Measurements from ENCODE around the gene SMIM22. TPM values are rescaled to one million over a fixed set of nuclear protein-coding genes. Genes with fewer than 3 reads are reported as not detected.

The SMIM22 gene
- total RNA-seq, 1 donor from 2014 or later, result not detected

- H3K4me3 Mint-ChIP-seq (ENCODE audit: unreplicated experiment), result no peak overlapping the region
- H3K27me3 Mint-ChIP-seq (ENCODE audit: unreplicated experiment), result peaks cover 3% of the 10 kb centered on the region
- no peaks in the 10 kb centered on the region for H3K4me1 Mint-ChIP-seq (ENCODE audit: unreplicated experiment)
- H3K27ac Mint-ChIP-seq (ENCODE audit: unreplicated experiment), result no peak overlapping the region
- TF ChIP-seq CTCF (IDR thresholded peaks at IDR 0.05; ENCODE audit: unreplicated experiment), result no peak
- H3K36me3 Mint-ChIP-seq (ENCODE audit: low read depth, unreplicated experiment), result no peaks in the 10 kb centered on the region
- DNase-seq (ENCODE audit: low spot score), result no peak
- H3K9me3 Mint-ChIP-seq (ENCODE audit: unreplicated experiment), result no peaks in the 10 kb centered on the region
Measured at GRCh38 chr16:4790261-4790660, 4.9 kb upstream of the SMIM22 start.

DNA sequence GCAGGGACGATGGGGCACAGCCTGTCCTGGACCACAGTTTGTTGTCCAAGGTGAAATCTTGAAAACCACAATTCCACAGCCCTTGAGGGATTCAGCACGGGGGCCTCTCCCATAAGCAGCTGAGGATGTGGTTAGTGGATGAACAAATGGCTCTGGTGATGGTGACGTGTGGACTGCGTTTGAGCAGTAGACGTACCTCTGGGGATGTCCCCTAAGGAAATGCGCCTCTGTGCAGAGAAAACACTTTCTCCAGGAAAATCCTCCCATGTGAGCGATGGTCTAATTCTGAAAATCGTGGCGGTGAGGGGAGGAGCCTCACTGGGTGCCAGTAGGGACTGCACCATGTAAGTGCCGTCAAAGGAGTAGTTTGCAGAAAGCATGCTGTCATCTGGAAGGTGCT lies 4.3 kb upstream of the SMIM22 start:
- H3K9me3 Mint-ChIP-seq (ENCODE audit: unreplicated experiment), result no peaks in the 10 kb centered on the region
- peaks cover 3% of the 10 kb centered on the region for H3K27me3 Mint-ChIP-seq (ENCODE audit: unreplicated experiment)
- no peak for TF ChIP-seq CTCF (IDR thresholded peaks at IDR 0.05; ENCODE audit: unreplicated experiment)
- DNase-seq (ENCODE audit: low spot score), result no peak
- H3K36me3 Mint-ChIP-seq (ENCODE audit: low read depth, unreplicated experiment), result no peaks in the 10 kb centered on the region
- no peaks in the 10 kb centered on the region for H3K4me1 Mint-ChIP-seq (ENCODE audit: unreplicated experiment)
- H3K27ac Mint-ChIP-seq (ENCODE audit: unreplicated experiment), result no peak overlapping the region
- H3K4me3 Mint-ChIP-seq (ENCODE audit: unreplicated experiment), result no peak overlapping the region

DNA sequence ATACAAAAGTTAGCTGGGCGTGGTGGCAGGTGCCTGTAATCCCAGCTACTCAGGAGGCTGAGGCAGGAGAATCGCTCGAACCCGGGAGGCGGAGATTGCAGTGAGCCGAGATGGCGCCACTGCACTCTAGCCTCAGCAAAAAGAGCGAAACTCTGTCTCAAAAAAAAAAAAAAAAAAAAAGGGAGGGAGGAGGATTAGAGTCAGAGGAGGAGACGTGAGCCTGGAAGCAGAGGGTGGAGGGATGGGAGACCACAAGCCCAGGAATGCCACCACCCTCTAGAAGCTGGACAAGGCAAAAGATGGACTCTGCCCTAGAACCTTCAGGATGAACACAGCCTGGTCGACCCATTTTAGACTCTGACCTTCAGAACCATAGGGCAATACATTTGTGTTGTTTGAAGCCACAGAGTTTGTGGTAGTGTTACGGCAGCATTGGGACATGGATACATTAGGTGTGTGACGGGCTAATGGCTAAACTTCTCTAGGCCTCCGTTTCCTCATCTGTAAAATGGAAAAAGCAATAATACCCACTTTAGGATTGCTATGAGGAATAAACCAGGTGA lies 2.1 kb upstream of the SMIM22 start:
- DNase-seq (ENCODE audit: low spot score), result no peak
- peaks cover 3% of the 10 kb centered on the region for H3K36me3 Mint-ChIP-seq (ENCODE audit: low read depth, unreplicated experiment)
- peaks cover 3% of the 10 kb centered on the region for H3K27me3 Mint-ChIP-seq (ENCODE audit: unreplicated experiment)
- H3K4me1 Mint-ChIP-seq (ENCODE audit: unreplicated experiment), result no peaks in the 10 kb centered on the region
- no peaks in the 10 kb centered on the region for H3K9me3 Mint-ChIP-seq (ENCODE audit: unreplicated experiment)
- H3K27ac Mint-ChIP-seq (ENCODE audit: unreplicated experiment), result no peak overlapping the region
- no peak for TF ChIP-seq CTCF (IDR thresholded peaks at IDR 0.05; ENCODE audit: unreplicated experiment)
- no peak overlapping the region for H3K4me3 Mint-ChIP-seq (ENCODE audit: unreplicated experiment)

DNA sequence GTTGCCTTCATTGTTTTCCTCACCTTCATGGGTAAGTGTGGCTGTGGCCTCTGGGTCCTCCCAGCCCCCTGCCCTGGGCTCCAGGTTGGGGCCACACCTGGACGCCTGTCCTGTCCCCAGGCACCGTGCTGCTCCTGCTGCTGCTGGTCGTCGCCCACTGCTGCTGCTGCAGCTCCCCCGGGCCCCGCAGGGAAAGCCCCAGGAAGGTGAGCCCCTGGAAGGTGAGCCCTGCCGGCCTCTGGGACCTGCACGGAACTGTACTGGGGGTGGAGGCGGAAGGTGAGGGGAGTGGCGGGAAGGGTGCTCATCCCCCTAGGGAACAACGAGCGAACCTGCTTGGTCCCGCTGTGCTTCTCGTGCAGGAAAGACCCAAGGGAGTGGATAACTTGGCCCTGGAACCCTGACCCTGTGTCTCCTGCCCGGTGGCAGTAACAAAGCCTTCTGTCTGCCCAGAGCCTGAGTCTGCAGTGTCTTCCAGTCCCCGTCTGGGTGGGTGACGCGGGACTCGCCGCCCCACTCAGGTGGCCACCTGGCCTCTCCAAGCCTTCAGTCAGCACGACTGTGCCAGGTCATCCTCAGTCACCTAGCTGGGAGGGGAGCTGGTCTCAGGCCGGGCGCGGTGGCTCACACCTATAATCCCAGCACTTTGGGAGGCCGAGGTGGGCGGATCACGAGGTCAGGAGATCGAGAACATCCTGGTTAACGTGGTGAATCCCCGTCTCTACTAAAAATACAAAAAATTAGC lies 831 bp downstream of the SMIM22 start:
- no peaks in the 10 kb centered on the region for H3K27me3 Mint-ChIP-seq (ENCODE audit: unreplicated experiment)
- H3K4me3 Mint-ChIP-seq (ENCODE audit: unreplicated experiment), result no peak overlapping the region
- H3K36me3 Mint-ChIP-seq (ENCODE audit: low read depth, unreplicated experiment), result peaks cover 13% of the 10 kb centered on the region
- TF ChIP-seq CTCF (IDR thresholded peaks at IDR 0.05; ENCODE audit: unreplicated experiment), result no peak
- H3K9me3 Mint-ChIP-seq (ENCODE audit: unreplicated experiment), result no peaks in the 10 kb centered on the region
- H3K27ac Mint-ChIP-seq (ENCODE audit: unreplicated experiment), result no peak overlapping the region
- no peak for DNase-seq (ENCODE audit: low spot score)
- H3K4me1 Mint-ChIP-seq (ENCODE audit: unreplicated experiment), result peaks cover 7% of the 10 kb centered on the region

All from endothelial cell (in vitro differentiated cells).